ENCODE results near the gene MTG1. TPM values are rescaled to one million over a fixed set of nuclear protein-coding genes. Genes with fewer than 3 reads are reported as not detected.

MTG1 gene
- polyA plus RNA-seq, 3 donors = 13.0 to 45.8 (median 17.1) TPM

- Histone ChIP-seq H3K27me3 (ENCODE audit: control insufficient read depth in 2 of 2, insufficient read depth in 2 of 2, low read length in 2 of 2) (no peaks in the 10 kb centered on the region), H2AFZ (ENCODE audit: insufficient read depth, low read depth, low read length, poor library complexity, severe bottlenecking) (no peak overlapping the region), H3K27ac (ENCODE audit: low read depth in 1 of 2, low read length in 2 of 2) (no peak overlapping the region), H3K9ac (ENCODE audit: insufficient read depth, low read length, poor library complexity, severe bottlenecking) (no peak overlapping the region), H4K20me1 (ENCODE audit: insufficient read depth, low read length) (no peaks in the 10 kb centered on the region), H3K79me2 (ENCODE audit: insufficient read depth, low read length) (no peaks in the 10 kb centered on the region), H3K4me2 (replicated peaks; ENCODE audit: extremely low read depth, low read length, poor library complexity, severe bottlenecking) (no peak overlapping the region), H3K4me1 (ENCODE audit: control insufficient read depth in 1 of 2, insufficient read depth in 2 of 2, low read length in 2 of 2) (no peaks in the 10 kb centered on the region), H3K9me3 (replicated peaks in 1 of 2; ENCODE audit: control insufficient read depth in 1 of 2, insufficient read depth in 1 of 2, low read length in 2 of 2) (peaks cover 0 to 3% of the 10 kb centered on the region in 2 donors), H3K36me3 (replicated peaks in 1 of 2; ENCODE audit: control insufficient read depth in 1 of 2, insufficient read depth in 2 of 2, low read length in 2 of 2) (no peaks in the 10 kb centered on the region), H3K4me3 (replicated peaks in 1 of 3; ENCODE audit: low read depth in 2 of 3, low read length in 3 of 3) (no peak overlapping the region)
- intact Hi-C loops (cut with micrococcal nuclease) = no loop called here
- DNase-seq = peak in 1 of 3 donors; percentile 3
- WGBS (ENCODE audit: insufficient coverage) = 93% methylated on average over 43 of the region's 46 CpGs
- Mint-ChIP-seq H3K4me3 (no peak overlapping the region), H3K9me3 (peaks cover 0 to 10% (median 3%) of the 10 kb centered on the region in 7 donors), H3K27me3 (ENCODE audit: low read depth in 3 of 3) (peaks cover 0 to 6% (median 0%) of the 10 kb centered on the region in 3 donors), H3K4me1 (no peaks in the 10 kb centered on the region), H3K36me3 (no peaks in the 10 kb centered on the region), H3K27ac (no peak overlapping the region)
- no peak for TF ChIP-seq CTCF (IDR thresholded peaks at IDR 0.05)
Measured at GRCh38 chr10:133456041-133456951, 62.3 kb downstream of the MTG1 start.

- WGBS (ENCODE audit: insufficient coverage) = 97% methylated on average over 34 of the region's 34 CpGs
- H3K27ac Mint-ChIP-seq = no peak overlapping the region
- DNase-seq = peak in 1 of 3 donors; percentile 1
Measured at GRCh38 chr10:133457100-133457841, 63.3 kb downstream of the MTG1 start.

More at GRCh38 chr10:133457100-133457841, 63.3 kb downstream of the MTG1 start:
- Histone ChIP-seq H3K27ac (ENCODE audit: low read depth in 1 of 2, low read length in 2 of 2) (no peak overlapping the region), H3K36me3 (replicated peaks in 1 of 2; ENCODE audit: control insufficient read depth in 1 of 2, insufficient read depth in 2 of 2, low read length in 2 of 2) (no peaks in the 10 kb centered on the region), H2AFZ (ENCODE audit: insufficient read depth, low read depth, low read length, poor library complexity, severe bottlenecking) (no peak overlapping the region), H3K27me3 (ENCODE audit: control insufficient read depth in 2 of 2, insufficient read depth in 2 of 2, low read length in 2 of 2) (no peaks in the 10 kb centered on the region), H3K79me2 (ENCODE audit: insufficient read depth, low read length) (no peaks in the 10 kb centered on the region), H3K4me2 (replicated peaks; ENCODE audit: extremely low read depth, low read length, poor library complexity, severe bottlenecking) (no peak overlapping the region), H4K20me1 (ENCODE audit: insufficient read depth, low read length) (no peaks in the 10 kb centered on the region), H3K4me3 (replicated peaks in 1 of 3; ENCODE audit: low read depth in 2 of 3, low read length in 3 of 3) (no peak overlapping the region), H3K4me1 (ENCODE audit: control insufficient read depth in 1 of 2, insufficient read depth in 2 of 2, low read length in 2 of 2) (no peaks in the 10 kb centered on the region), H3K9me3 (replicated peaks in 1 of 2; ENCODE audit: control insufficient read depth in 1 of 2, insufficient read depth in 1 of 2, low read length in 2 of 2) (peaks cover 0 to 3% of the 10 kb centered on the region in 2 donors), H3K9ac (ENCODE audit: insufficient read depth, low read length, poor library complexity, severe bottlenecking) (no peak overlapping the region)
- Mint-ChIP-seq H3K9me3 (peaks cover 0 to 10% (median 5%) of the 10 kb centered on the region in 7 donors), H3K27me3 (ENCODE audit: low read depth in 3 of 3) (peaks cover 0 to 5% (median 0%) of the 10 kb centered on the region in 3 donors), H3K4me3 (no peak overlapping the region), H3K4me1 (no peaks in the 10 kb centered on the region), H3K36me3 (no peaks in the 10 kb centered on the region)
- no peak for TF ChIP-seq CTCF (IDR thresholded peaks at IDR 0.05)
- intact Hi-C loops (cut with micrococcal nuclease) = no loop called here

All from CD14-positive monocyte (primary cell).